Activated CD8-positive, alpha-beta memory T cell treated with anti-CD3 and anti-CD28 coated beads, Interleukin-2, amount 50 U/mL, for 1 hour (primary cell): Measurements from ENCODE around the gene OR8B4.
"Not testable (repeated sequence)": the region's sequence is repeated elsewhere in the genome, so short reads cannot be mapped to it uniquely, and the experiment has no call there.

Experiments used
- DNase-seq: peaks from one replicate; pipeline ENCODE4 v3.0.0-alpha.2; 2020; ENCODE audit errors: extremely low read depth

The OR8B4 gene, protein sequence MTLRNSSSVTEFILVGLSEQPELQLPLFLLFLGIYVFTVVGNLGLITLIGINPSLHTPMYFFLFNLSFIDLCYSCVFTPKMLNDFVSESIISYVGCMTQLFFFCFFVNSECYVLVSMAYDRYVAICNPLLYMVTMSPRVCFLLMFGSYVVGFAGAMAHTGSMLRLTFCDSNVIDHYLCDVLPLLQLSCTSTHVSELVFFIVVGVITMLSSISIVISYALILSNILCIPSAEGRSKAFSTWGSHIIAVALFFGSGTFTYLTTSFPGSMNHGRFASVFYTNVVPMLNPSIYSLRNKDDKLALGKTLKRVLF

DNA sequence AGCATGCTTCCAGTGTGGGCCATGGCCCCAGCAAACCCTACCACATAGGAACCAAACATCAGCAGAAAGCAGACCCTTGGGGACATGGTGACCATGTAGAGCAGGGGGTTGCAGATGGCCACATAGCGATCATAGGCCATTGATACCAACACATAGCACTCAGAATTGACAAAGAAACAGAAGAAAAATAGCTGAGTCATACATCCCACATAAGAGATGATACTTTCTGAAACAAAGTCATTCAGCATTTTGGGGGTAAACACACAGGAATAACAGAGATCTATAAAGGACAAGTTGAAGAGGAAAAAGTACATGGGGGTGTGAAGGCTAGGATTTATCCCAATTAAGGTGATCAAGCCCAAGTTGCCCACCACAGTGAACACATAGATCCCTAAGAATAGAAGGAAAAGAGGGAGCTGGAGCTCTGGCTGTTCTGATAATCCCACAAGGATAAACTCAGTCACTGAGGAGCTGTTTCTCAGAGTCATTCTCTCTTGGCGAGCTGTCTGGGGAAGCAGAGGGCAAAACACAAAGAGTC is at the start of gene OR8B4:
OR8B4 (minus strand) TSS at position 488 of the 538 bp plus-strand sequence; CDS start at position 488, 0 bp downstream.
- no peak for DNase-seq

DNA sequence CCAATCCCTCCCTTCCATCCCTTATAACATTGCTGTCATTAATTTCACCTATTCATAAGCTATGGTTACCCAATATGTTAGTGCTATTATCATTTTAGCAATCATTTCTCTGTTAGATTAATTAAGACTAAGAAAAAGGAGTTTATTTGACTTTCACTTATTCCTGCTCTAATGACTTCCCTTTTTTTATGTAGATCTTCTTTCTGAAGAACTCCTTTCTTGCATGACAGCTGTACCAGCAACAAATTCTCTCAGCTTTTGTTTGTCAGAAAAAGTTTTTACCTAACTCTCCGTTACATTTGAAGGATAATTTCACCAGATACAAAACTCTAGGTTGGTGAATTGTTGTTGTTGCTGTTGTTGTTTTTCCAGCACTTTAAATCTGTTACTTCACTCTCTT is 49.4 kb upstream of the OR8B4 start:
- no peak for DNase-seq

DNA sequence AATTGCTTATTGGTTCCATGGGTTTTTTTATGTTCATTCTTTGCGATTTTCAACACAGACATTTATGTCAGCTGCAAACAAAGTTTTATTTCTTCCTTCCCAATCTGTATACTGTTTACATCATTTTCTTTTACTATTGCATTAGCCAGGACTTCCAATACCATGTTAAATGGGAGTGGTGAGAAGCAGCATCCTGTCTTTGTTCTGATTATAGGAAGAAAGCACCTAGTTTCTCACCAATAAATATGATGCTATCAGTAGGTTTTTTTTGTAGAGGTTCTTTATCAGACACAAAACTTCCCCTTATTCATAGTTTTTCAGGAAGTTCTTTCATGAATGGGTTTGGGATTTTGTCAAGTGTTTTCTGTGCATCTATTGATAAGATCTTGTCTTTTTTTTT is 48.8 kb upstream of the OR8B4 start:
- DNase-seq, result no peak

DNA sequence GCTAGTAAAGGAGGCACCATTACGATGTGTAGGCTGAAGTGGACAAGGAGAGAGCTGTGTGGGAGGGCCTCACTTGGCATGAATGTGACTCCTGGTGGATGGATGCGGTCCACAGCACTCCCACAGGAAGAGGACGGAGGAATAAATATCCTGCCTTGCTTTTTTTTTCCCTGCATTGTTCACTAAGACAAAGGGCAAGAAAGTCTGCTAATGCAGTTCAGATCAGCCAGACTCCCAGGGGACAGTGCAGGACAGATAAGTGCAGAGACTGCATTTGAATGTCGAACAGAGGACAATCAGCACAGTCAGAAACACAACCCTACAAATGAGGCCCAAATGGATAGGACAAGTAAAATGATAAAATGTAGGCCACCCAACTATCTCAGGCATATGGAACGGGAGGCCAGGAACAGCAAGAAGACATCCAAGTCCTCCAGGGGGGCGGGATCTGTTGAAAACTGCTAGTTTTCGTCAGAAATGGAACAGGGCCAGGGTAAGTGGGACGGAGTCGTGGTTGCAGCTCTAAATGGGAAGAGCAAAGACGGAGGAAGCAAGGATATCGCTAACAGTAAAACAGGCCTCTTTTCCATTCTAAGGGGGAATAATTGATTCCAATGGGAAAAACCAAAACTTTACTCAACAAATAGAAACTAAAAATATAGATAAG is 46.0 kb upstream of the OR8B4 start:
- no peak for DNase-seq

DNA sequence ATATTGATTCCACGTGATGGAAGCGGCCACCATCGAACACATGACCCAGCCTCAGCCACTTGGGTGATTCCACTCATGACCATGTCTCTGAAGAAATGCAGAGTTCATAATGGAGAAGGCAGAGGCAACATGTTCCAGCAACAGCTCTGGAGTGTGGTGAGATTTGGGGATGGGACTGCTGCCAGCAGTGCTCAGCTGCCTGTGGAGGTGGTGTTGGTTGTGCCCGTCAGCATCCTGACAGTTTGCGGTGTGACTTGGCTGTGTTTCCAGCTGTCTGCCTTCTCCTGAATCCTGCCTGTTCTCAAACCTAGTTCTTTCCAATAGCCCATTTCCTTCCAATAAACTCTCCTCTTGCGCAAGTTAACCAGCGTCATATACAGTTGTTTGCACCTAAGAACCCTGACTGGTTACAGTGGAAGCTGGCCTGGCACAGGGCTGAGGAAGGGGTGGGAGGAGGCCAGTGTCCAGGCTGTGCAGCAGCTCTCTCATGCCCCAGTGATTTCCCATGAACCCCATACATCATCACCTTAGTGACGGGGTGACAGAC is 42.8 kb upstream of the OR8B4 start:
- no peak for DNase-seq

DNA sequence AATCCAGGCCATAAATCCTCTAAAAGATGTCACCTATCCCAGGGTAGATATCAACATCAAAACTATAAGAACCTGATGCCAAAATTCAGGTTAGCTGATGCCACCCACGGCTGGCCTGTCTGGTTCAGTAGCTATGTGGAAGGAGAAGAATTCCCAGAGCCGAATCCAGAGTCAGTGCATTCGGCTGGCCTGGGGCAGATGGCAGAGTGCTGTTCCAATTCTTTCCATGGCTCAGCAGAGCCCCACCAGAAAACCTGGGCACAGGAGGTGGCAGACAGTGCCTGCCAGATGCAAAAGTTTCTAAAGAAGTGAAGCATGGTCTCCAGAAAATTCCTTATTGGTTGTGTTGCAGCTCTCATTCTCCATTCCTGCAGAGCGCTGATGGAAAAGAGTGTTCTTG is 40.7 kb upstream of the OR8B4 start:
- DNase-seq, result no peak

DNA sequence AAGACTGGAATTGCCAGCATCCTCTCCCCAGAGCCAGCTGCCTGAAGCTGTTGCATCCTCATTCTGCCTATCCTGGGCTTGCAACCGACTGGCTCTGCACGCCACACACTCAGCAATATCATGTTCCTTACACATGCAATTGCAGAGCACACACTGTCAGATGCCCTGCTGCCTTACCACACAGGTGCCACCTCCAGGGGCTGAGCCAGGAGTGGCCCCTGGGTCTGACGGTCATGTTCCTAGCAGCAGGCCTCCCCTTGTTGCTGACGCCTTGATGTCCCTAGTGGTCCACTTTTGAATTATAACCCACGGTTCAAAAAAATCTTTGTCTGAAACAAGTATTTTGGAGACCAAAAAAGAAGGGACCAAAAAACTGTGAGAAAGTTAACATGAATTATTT is 39.3 kb upstream of the OR8B4 start:
- DNase-seq, result no peak

DNA sequence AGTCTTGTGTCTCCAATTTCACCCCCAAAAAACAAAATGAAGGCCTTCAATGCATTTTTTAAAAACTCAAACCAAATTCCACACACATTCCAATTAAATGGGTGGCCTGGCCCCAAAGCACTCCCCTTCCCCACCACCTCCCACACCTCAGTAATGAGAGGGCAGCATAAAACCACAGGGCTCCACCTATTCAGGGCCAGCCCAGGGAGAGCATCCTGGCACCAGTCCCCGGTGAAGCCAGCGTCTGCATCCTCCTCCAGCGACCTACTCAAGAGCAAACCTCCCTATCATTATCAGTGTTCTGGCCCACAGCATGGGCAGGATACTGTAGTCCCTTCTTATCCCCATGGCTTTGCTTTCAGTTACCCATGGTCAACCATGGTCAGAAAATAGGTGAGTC is 38.7 kb upstream of the OR8B4 start:
- DNase-seq, result no peak

DNA sequence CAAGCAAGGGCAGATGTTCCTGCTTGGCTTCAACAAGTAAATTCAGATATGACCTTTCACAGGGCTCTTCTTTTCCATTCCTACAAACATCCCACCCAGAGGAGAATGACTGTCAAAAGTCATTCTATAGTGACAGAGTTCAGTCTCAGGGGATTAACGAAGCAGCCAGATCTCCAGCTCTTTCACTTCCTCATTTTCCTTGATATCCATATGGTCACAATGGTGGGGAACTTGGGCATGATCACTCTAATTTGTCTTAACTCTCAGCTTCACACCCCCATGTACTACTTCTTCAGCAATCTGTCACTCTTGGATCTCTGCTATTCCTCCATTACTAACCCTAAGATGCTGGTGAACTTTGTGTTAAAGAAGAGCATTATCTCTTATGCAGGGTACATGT is 35.8 kb upstream of the OR8B4 start:
- DNase-seq, result no peak

DNA sequence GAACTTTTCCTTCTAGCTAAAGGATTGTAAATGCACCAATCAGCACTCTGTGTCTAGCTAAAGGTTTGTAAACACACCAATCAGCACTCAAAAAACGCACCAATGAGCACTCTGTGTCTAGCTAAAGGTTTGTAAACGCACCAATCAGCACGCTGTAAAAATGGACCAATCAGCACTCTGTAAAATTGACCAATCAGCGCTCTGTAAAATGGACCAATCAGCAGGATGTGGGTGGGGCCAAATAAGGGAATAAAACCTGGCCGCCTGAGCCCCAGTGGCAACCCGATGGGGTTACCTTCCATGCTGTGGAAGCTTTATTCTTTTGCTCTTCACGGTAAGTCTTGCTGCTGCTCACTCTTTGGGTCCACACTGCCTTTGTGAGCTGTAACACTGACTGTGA is 34.7 kb upstream of the OR8B4 start:
- not testable (repeated sequence) for DNase-seq

DNA sequence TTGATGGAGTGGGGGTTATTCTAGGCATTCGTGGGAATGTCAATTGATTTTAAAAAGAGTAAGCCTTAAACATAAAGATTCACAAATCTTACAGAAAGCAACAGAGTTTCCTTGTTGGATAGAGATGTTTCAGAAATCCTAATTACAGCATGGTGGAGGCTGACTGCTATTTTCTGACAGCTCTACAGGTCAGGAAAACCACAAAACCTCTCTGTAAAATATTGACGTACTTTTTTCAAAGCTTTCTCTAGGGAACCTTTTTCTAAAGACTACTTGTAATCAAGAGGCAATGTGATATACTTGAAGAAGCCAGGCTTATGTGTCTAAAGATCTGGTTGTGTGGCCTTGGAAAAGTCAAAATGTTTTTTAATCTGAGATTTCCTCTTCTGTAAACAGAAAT is 29.9 kb upstream of the OR8B4 start:
- no peak for DNase-seq

DNA sequence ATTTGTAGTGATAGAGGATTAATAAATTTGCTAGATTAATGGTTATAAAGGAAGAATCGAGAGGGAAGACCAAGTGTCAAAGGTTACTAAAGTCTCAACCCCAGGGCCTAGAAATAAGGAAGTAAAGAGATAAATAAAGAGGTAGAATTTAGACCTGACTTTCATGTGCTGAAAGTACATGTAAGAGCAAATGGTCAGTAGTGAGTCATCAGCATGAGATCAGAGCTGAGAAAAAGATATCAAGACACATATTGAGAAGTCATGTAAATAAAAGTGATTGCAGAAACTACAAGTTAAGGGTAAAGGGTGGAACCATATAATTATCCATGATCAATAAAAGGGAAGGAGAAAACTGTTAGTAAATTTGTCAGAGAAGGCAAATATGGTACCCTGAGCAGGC is 22.2 kb upstream of the OR8B4 start:
- DNase-seq, result no peak

DNA sequence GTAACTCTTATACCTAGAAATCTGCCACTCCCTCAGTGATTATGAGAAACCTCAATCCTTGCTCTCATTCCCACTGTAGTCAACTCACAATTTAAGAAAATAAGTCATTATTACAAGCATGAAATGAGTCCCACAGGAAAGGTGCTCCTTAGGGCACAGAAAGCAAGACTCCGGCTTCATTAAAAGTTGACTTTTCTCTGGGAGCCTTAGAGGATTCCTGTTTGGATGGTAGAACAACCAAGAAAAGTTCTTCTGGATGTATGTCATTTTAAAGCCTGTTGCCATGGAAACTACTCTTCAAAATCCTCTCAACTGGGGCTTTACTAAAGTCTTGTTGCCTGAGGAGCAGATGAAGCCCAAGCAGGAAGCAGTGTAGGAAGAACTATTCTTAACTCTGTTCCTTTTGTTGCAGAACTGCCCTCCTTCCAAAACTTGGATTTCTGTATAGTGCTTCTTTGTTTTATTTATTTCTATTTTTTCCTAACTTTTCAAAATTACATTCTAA is 21.0 kb upstream of the OR8B4 start, which contains the start of gene OR8B8:
OR8B8 (minus strand) TSS at position 51 of the 505 bp plus-strand sequence. CDS start 4,611 bp downstream, outside the sequence.
- no peak for DNase-seq

DNA sequence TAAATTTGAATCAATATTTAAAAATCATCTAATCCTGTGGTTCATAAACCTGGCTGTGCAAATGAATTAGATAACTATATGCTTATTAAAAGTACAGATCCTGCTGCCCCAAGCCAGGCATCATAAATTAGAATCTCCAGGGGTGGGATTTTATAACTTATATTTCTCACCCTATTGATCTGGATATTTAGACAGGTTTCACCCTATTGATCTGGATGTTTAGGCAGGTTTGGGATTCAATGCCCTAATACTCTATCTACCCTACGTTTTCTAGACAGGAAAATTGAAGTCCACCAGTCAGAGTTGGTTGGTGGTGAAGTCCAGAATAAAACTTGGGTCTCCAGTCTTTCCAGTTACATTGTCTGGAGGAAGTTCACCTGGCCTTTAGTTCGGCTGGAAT is 18.2 kb upstream of the OR8B4 start:
- DNase-seq, result no peak

DNA sequence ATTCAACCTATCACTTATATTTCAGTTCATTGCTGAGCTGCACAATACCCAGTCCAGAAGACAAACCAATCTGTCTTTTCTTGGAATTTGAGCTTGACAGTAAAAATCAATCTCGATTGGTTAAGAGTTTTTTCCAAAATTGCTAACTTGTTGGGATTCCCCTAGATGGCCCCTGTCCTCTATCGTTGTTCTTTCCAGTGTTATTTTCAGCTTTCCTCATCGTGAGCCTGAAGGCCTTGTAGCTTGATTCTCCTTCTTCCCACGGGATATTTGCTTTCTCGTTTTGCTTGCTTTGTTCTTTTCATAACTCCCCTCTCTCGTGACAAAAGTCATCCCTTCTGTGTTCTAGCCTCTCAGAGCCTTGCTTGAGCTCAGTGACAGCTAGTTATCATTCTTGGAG is 17.8 kb upstream of the OR8B4 start:
- DNase-seq, result no peak

DNA sequence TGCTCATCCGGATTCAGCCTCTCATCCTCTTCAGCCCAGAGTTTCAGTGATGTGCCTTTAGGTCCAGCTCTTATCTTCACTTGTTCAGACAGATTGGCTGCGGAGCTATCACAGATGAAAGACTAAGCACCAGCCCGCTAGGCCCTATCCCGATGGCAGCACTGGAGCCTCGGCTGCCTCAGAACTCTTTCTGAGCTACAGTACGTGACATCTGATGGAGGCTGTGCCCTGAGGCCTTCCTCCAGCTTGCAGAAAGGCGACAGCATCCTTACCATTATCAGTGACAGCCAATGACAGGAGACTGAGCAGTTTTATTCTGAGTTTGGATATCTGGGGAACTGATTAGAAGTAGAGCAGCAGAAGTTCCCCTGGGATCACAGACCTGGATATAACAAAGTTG is 16.8 kb upstream of the OR8B4 start:
- DNase-seq, result no peak

DNA sequence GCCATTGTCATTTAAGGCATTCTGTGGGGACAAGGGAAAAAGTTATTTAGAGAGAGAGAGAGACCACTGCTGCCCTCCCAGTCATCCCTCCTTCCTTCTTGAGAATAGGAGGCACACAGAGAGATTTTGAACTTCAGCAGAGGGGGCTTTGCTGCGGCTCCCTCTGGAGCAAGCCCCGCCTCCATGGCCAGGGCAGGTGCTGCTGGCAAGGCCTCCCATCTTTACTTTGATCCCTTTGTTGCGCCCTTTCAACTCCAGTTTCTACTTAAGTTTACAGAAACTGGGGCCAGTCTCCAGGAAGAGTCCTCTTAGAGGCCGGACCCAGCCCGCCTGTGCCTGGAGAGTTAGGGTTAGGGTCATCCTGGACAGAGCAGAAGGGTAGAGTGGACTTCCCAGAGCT is 16.4 kb upstream of the OR8B4 start:
- DNase-seq, result no peak

DNA sequence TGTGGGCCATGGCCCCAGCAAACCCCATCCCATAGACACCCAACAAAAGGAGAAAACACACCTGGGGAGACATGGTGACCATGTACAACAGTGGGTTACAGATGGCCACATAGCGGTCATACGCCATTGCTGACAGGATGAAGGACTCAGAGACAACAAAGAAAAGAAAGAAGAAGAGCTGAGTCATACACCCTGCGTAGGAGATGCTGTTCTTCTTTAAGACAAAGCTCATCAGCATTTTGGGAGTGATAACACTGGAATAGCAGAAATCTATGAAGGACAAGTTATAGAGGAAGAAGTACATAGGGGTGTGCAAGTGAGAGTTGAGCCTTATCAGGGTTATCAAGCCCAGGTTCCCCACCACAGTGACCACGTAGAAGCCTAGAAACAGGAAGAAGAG is 15.9 kb upstream of the OR8B4 start:
- no peak for DNase-seq

DNA sequence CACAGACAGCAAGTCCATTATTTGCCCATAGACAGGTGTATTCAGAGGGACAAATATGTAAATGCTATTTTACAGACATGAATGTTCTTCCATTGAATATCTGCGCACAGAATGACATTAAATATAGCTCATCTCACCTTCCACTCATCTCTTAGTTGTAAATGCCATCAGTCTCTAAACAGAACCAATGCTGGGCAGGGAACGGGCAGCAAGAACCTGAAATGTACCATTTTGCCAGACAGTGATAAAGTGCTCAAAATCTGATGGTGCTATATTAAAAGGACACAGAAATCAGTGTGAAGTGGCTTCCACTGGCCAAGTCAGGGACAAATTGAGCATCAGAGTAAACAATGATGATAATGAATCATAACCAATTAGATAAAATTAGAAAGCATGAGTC is 10.0 kb upstream of the OR8B4 start:
- no peak for DNase-seq

DNA sequence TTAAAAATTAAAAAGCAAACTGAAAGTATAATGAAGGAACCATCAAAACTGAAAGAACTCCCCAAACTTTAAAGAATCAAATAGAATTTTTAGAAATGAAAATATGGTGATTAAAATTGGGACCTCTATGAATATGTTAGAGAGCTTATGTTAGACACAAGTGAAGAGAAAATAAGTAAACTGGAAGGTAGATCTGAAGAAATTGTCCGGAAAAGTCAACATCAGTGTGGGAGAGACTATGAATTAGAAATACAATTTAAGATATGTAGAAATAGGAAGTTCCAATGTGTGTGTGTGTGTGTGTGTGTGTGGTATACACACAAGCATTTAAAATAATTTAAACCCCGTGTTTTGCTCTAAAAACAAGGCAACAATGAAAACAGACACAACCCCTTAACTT is 4.9 kb upstream of the OR8B4 start:
- no peak for DNase-seq

DNA sequence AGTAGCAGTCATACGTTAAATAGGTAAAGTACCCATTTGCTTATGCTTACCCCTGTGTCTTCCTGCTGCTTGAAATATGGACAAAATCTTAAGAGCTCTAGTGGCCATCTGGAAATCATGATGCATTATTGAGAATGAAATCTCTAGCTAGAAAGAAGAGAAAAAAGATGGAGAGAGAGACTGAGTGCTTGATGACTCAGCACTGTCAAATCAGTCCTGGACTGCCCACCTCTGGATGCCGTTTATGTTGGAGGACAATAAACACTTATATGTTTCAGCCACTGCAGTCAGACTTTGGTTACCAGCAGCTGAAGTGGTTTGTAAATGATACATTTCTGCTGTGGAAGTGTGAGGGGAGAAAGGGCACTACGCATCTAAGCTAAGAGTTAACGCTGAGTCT is 3.6 kb downstream of the OR8B4 start:
- DNase-seq, result no peak

DNA sequence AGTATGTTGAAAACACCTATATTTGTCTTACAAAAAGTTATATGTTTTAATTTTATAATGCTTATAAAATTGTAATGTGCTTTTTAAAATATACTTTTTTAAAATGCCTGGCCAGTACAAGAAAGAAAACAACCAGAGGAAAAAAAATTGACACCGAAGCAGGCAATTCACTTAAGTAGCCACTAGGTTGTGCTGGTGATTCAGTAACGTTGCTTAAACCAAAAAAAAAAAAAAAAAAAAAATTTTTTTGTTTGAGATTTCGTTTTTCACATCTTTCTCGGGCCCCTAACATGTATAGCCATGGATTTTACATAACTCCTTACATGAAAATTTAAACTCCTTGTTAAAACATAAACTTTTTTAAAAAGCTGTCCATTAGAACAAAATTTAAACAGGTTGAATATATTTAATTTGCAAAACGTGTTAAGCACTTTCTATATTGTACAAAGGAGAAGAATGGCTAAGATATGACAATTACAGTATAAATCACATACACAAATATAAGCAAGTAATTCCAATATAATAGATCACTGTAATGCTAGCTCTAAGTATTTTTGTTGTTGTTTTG is 9.2 kb downstream of the OR8B4 start:
- no peak for DNase-seq

DNA sequence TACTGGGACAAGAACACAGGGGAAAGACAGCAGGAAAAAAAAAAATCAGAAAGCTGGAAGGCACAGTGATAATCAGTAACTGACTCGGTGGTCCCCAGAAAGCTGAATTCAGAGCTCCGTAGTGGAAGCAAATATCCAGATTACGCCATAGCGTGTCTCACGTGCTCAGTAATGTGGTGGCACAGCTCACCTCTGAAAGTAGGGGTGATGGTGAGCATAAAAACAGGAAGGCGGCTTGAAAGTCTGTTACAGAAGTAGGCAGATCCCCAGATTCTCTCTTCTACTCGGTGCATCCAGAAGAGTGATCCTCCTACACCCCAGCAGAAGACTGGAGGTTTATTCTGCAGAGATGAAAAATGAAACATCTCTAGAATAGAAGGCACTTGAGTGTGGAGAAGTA is 14.8 kb downstream of the OR8B4 start:
- DNase-seq, result no peak
